A172 (cell line): ENCODE results near the gene P2RY8. TPM values are rescaled to one million over a fixed set of nuclear protein-coding genes. Genes with fewer than 3 reads are reported as not detected.
"Not testable (repeated sequence)": the region's sequence is repeated elsewhere in the genome, so short reads cannot be mapped to it uniquely, and the experiment has no call there.

Experiments
- DNase-seq: peaks from one replicate; pipeline ENCODE4 v3.0.0-alpha.2; 2015; ENCODE audit warnings: low spot score
- total RNA-seq: library from RNA; depleted of rRNA; stranded (reverse); fragments of >200 nt; shearing (Covaris generic); gene quantifications from 2 replicates; pipeline ENCODE4 v1.2.3, GENCODE V29; 2014

P2RY8 gene
- total RNA-seq, 1 experiment from 2014 or later: not detected

DNA sequence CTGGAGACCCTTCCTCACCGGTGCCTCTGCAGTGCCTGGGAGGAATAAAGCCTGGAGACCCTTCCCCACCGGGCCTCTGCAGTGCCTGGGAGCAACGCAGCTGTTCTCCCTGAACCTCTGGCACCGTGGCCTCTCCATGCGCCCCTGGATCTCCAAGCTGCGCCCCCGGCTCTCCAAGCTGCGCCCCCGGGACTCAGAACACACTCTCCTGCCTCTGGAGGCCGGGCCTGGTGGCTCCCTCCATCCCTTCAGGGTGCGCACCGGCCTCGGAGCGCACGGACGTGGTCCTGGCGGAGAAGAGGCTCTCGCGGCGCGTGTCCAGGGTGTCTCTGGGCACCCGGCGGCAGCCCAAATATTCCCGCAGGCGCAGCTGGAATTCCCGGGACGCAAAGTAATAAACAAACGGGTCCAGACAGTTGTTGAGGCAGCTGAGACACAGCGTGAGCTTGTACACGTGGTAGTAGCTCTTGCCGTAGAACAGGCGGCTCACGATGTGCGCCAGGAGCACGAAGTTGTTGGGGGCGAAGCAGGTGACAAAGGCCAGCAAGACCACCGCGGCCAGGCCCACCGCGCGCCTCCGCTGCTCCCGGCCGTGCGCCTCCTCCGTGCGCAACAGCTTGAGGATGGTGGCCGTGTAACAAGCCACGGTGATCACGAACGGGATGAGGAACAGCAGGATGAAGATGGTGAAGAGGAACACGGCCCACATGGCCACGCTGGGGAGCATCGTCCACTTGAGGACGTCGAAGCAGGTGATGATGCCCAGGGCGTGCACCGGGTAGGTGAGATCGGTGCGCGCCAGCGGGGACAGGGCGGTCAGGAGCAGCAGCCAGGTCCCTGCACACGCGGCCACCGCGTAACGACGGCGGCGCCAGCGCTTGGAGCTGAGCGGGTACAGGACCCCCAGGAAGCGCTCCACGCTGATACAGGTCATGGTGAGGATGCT is 71.4 kb downstream of the P2RY8 start:
- DNase-seq: no peak

DNA sequence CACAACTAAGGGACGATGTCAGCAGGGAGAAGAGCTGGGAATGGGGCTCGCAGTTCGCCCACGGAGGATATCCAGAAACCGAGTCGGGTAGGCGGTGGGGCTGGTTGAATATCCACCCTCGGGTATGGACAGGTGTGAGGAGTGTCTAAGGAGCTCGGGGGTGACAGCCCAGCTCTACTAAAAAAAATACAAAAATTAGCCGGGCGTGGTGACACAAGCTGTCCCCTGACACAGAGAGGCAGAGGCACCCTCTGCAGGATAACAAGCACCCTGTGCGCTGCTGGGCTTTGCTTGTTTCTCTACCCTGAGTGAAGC is 72.1 kb downstream of the P2RY8 start:
- DNase-seq: no peak

DNA sequence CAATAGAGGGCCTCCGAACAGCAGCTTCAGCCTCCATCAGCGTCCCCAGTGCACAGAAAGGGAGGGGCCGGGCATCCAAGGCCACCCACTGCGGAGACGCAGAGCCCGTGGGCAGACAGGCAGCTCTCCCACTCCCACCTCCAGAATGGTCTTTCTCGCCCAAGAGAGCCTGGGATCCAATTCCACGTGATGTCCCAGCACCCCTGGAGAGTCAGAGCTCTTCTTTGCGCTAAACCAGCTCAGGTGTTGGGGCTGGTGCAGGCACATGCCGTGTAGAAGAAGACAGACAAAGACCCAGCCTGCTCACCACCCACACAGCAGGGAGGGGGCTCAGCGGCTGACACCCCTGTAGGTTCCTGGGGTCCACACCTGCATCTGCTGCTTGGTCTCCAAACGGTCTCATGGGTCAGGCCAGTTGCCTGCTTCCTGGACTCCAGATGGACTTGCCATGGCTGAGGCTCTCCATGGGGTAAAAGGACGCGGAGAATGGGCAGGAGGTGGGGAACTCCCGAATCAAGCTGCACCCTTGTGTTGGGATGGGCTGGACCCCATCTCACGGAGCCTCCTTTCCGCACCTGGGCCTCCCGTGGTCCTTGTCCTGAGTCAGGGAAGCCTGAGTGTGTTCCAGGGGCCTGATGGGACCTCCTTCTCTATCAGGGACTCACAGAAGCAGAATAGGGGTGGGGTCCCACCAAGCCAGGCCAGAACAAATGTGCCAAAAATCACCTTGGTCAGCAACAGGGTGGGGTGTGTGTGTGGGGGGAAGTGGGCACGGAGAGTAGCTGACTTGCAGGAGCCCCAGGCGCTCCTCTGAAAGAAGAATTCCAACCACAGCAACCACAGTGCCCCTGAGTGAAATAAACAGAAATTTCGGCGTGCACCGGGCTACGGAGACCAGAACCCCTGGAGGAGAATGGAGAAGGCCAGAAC is 72.7 kb downstream of the P2RY8 start:
- no peak for DNase-seq

DNA sequence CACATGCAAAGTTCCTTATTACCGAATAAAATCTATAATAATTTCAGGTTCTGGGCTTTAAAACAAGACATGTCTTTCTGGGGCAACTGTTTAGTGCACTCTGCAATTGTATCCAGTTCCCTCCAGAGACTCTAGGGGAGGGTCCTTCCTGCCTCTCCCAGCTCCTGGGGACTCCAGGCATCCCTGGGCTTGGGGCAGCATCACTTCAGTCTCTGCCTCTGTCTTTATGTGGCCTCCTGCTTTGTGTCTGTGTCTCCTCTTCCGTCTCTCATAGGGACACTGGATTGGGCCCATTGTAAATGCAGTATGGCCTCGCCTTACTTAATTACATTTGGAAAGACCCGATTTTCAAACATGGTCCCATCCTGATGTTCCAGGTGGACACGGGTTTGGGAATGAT is 73.4 kb downstream of the P2RY8 start:
- DNase-seq: no peak

DNA sequence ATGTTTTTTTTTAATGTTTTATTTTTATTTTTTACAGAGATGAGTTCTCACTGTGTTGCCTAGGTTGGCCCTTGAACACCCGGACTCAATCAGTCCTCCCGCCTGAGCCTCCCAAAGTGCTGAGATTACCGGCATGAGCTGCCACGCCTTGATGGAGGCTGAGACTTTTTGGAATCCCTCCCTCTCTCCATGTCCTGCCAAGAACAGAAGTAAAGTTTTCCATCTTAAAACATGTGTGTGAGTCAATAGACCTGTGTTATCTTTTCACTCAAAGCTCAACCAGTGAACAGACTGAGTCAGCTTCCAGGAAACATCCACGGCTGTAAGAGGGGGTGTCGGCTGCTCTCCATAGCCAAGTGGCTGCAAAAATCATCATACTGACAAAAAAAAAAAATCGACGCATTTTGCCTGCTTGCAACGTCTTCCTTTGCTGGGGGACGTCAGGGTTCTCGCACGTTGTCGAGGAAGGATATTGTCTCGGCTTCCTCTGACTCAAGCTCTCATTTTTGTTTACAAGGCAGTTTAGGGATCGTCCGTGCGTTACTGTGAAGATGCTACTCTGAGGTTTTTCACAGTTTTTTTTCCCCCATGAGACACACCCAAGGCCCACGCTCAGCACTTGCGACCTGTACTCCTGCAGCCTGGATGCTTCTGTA is 74.3 kb downstream of the P2RY8 start:
- DNase-seq: peak; percentile 88

DNA sequence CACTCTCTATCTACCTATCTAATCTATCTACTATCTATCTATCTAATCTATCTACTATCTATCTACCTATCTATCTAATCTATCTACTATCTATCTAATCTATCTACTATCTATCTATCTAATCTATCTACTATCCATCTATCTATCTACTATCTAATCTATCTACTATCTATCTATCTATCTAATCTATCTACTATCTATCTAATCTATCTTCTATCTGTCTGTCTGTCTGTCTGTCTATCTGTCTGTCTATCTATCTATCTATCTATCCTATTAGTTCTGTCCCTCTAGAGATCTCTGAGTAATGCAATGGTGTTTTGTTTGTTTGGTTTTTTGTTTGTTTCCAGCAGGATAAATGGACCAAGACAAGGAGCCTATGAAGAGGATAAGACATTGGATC is 74.9 kb downstream of the P2RY8 start:
- DNase-seq: no peak

DNA sequence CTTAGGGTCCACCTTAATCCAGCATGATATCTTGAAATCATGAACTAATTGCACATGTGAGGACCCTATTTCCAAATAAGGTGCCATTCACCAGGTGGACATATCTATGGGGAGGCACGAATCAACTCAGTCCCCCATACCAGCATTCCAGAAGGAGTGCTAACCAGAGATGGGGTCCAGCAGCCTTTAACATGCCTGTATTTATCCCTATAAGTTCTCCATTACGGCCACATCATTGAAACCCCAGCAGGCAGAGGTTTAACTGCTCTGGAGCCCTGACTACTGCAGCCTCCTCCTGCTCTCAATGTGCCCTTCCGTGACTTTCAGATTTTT is 81.1 kb downstream of the P2RY8 start:
- DNase-seq: no peak

DNA sequence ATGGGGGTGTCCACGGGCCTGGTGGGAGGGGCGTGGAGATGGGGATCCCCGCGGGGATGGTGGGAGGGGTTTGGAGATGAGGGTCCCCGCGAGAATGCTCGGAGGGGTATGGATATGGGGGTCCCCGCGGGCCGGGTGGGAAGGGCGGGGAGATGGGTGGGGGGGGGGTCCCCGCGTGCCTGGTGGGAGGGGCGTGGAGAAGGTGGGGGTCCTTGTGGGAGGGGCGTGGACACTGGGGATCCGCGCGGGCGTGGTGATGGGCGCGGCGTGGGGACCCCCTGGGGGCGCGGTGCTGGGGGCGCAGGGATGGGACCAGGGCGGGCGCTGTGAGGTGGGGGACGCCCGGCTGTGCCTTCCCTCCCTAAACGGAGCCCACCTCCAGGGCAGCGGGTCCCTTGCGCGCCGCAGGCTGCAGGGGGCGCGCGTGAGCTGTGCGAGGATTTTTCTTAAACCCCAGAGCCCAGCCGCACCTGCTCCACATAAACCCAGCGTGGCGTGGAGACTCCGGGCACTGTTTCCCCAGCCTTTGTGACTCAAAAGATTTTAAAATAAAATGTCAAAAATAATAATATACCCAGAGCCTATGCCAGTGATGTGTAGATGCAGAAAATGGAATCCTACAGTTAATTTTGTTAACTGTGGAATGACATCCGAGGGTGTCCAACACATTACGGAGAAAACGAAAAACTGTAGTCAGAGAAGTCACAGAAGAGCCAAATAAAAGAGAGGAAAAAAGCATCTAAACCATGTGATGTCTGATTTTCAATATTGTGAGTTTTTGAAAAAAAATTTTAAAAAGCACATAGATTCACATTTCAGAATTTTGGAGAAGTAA is 82.8 kb downstream of the P2RY8 start:
- DNase-seq: peak; percentile 78

DNA sequence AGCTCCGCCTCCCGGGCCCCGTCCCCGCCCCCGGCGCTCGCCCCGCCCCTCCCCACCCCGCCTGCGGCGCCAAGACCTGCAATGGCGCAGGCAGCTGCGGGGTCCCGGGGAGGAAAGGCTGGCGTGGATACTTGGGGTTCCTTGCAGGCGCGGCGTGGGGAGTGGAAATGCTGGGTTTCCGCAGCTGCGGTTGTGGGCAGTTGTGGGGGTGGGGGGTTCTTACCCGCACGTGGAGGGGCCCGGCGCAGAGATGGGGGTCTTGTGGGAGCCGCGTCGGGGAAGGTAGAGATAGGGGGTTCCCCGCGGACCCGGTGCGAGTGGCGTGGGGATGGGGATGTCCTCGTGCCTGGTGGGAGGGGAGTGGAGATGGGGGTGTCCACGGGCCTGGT is 83.6 kb downstream of the P2RY8 start:
- DNase-seq: no peak

DNA sequence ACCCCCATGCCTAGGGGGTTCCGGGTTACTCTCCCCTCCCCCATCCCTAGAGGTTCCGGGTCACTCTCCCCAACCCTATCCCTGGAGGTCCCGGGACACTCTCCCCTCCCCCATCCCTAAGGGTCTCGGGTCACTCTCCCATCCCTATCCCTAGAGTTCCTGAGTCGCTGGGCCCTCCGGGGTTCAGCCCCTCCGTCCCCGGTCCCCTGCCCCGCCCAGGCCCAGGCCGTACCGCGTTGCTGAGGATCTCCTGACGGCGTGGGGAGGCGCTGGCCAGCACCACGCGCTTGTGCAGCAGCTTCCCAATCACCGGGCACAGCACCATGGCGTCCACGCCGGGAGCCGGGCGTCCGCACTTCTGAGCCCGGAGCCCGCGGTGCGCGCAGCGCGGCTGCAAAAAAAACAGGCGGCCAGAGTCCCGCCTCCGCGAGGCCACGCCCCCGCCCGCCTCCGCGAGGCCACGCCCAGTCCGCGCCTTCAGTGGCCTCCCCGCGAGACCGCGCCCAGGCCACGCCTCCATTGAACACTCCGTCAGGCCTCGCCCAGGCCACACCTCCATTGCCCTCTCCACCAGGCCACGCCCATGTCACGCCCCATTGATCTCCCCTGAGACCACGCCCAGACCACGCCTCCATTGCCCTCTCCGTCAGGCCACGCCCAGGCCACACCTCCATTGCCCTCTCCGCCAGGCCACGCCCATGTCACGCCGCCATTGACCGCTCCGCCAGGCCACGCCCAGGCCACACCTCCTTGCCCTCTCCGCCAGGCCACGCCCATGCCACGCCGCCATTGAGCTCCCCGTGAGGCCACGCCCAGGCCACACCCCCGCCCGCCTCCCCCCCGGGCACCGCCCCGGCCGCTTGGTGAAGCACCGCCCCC is 84.2 kb downstream of the P2RY8 start, which contains the start of gene ASMTL:
Gene ASMTL, minus strand, starts transcription at position 394 of the 879 bp plus-strand sequence. Its CDS starts 69 bp downstream, at position 325.
- DNase-seq: peak; percentile 99

DNA sequence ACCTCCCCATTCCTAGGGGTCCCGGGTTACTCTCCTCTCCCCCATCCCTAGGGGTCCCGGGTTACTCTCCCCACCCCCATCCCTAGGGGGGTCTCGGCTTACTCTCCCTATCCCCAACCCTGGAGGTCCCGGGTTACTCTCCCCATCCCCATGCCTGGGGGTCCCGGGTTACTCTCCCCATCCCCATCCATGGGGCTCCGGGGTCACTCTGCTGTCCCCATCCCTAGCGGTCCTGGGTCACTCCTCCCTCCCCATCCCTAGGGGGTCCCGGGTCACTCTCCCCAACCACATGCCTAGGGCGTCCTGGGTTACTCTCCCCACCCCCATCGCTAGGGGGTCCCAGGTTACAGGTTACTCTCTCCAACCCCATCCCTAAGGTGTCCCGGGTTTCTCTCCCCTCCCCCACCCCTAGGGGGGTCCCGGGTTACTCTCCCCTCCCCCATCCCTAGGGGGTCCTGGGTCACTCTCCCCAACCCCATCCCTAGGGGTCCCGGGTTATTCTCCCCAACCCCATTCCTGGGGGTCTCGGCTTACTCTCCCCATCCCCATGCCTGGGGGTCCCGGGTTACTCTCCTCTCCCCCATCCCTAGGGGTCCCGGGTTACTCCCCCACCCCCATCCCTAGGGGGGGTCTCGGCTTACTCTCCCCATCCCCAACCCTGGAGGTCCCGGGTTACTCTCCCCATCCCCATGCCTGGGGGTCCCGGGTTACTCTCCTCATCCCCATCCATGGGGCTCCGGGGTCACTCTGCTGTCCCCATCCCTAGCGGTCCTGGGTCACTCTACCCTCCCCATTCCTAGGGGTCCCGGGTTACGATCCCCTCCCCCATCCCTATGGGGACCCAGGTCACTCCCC is 85.1 kb downstream of the P2RY8 start:
- no peak for DNase-seq

DNA sequence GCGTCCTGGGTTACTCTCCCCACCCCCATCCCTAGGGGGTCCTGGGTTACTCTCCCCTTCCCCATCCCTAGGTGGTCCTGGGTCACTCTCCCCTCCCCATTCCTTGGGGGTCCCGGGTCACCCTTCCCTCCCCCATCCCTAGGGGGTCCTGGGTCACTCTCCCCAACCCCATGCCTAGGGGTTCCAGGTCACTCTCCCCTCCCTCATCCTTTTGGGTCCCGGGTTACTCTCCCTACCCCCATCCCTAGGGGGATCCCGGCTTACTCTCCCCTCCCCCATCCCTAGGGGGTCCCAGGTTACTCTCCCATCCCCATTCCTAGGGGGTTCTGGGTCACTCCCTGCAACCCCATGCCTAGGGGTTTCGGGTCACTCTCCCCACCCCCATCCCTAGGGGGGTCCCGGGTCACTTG is 85.7 kb downstream of the P2RY8 start:
- DNase-seq: no peak

DNA sequence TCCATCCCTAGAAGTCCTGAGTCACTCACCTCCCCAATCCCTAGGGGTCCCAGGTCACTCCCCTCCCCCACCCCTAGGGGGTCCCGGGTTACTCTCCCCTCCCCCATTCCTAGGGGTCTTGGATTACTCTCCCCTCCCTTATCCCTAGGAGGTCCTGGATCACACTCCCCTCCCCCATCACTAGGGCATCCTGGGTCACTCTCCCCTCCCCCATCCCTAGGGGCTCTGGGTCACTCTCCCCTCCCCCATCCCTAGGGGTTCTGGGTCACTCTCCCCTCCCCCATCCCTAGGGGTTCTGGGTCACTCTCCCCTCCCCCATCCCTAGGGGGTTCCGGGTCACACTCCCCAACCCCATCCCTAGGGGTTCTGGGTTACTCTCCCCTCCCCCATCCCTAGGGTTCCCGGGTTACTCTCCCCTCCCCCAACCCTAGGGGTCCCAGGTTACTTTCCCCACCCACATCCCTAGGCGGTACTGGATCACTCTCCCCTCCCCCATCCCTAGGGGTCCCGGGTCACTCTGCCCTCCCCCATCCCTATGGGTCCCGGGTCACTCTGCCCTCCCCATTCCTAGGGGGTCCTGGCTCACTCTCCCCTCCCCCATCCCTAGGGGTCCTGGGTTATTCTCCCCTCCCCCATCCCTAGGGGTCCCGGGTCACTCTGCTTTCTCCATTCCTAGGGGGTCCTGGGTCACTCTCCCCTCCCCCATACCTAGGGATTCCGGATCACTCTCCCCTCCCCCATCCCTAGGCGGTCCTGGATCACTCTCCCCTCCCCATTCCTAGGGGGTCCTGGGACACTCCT is 86.4 kb downstream of the P2RY8 start:
- no peak for DNase-seq

DNA sequence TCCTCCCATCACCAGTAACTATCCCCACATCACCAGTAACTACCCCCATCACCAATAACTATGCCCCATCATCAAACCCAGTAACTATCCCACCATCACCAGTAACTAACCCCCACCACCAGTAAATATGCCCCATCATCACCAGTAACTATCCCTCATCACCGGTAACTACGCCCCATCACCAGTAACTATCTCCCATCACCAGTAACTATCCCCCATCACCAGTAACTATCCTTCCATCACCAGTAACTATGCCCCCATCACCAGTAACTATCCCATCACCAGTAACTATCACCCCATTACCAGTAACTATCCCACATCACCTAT is 87.2 kb downstream of the P2RY8 start:
- no peak for DNase-seq

DNA sequence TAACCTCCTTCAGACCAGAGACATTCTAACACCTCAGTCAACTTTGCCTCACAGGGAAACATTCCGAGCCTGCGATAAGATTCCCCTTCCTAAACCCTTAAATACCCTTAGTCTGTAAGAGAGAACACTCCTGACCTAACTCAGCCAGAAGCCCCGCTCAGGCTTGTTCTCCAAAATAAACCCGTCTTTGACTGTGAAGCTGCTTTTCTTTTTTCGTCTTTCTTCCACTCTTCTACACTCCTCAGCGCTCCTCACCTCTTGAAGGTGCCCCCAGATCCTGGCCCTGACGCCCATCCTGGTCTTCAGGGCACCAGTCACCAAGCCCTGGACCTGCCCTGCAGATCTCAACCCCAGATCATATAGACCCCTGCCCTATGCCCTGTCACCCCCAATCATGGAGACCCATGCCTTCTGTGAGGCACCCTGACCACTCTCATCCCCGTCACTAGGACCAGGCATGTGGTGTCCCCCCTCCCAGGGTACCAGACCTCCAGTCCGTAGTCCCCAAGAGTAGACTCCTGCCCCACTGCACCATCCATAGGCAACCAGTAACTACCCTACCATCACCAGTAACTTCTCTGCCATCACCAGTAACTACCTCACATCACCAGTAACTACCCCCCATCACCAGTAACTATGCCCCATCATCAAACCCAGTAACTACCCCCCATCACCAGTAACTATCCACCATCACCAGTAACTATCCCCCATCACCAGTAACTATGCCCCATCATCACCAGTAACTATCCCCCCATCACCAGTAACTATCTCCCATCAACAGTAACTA is 87.8 kb downstream of the P2RY8 start:
- DNase-seq: no peak

DNA sequence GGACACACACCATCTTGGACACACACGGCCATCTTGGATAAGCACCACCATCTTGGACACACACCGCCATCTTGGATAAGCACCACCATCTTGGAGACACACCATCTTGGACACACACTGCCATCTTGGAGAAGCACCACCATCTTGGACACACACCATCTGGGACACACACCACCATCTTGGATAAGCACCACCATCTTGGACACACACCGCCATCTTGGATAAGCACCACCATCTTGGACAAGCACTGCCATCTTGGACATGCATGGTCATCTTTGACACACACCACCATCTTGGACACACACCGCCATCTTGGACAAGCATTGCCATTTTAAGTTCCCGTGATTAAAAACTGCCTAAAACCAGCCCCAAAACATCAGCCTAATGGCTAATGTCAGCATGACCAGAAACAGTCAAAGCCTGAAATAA is 88.4 kb downstream of the P2RY8 start:
- not testable (repeated sequence) for DNase-seq

DNA sequence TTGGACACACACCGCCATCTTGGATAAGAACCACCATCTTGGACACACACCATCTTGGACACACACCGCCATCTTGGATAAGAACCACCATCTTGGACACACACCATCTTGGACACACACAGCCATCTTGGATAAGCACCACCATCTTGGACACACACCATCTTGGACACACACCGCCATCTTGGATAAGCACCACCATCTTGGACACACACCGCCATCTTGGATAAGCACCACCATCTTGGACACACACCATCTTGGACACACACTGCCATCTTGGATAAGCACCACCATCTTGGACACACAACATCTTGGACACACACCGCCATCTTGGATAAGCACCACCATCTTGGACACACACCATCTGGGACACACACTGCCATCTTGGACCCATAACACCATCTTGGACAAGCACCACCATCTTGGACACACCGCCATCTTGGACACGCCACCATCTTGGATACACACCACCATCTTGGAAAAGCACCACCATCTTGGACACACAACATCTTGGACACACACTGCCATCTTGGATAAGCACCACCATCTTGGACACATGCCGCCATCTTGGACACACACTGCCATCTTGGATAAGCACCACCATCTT is 88.9 kb downstream of the P2RY8 start:
- DNase-seq: not testable (repeated sequence)
